Measurements from ENCODE around the gene GMEB2.
A peak's percentile ranks its signal among the peaks of the same experiment; 100 is the strongest.
"Not testable (repeated sequence)": the region's sequence is repeated elsewhere in the genome, so short reads cannot be mapped to it uniquely, and the experiment has no call there.

GMEB2 gene

DNA sequence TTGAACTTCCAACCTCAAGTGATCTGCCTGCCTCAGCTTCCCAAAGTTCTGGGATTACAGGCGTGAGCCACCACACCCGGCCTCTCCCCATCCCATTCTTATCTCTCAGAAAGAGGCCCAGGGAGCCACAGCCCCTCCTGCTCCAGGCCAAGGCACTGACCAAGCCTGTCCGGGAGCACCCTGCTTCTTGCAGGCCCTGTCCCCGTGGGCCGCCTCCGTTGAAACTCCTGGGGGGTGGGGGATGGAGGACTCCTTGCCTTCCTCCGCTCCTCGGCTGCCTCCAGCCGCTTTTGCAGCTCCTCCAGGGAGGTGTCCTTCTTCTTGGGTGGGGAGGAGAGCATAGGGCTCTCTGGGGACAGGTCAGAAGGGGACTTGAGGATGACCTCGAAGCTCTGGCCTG is 16.6 kb upstream of the GMEB2 start:
- no peak overlapping the region for H3K4me3 ChIP-seq (ENCODE audit: low read depth in 1 of 2, low read length in 2 of 2)
- no peaks in the 10 kb centered on the region for H3K27me3 ChIP-seq (ENCODE audit: control insufficient read depth in 1 of 2, insufficient read depth in 2 of 2, low read length in 2 of 2)
- H3K4me1 ChIP-seq (ENCODE audit: insufficient read depth, low read length) = peaks cover 3% of the 10 kb centered on the region
- no peaks in the 10 kb centered on the region for H3K9me3 ChIP-seq (ENCODE audit: low read length)
- no peak overlapping the region for H3K9ac ChIP-seq (ENCODE audit: low read length)
- H3K27ac ChIP-seq (ENCODE audit: low read depth, low read length) = no peak overlapping the region
- no peaks in the 10 kb centered on the region for H3K36me3 ChIP-seq (ENCODE audit: insufficient read depth, low read length)

DNA sequence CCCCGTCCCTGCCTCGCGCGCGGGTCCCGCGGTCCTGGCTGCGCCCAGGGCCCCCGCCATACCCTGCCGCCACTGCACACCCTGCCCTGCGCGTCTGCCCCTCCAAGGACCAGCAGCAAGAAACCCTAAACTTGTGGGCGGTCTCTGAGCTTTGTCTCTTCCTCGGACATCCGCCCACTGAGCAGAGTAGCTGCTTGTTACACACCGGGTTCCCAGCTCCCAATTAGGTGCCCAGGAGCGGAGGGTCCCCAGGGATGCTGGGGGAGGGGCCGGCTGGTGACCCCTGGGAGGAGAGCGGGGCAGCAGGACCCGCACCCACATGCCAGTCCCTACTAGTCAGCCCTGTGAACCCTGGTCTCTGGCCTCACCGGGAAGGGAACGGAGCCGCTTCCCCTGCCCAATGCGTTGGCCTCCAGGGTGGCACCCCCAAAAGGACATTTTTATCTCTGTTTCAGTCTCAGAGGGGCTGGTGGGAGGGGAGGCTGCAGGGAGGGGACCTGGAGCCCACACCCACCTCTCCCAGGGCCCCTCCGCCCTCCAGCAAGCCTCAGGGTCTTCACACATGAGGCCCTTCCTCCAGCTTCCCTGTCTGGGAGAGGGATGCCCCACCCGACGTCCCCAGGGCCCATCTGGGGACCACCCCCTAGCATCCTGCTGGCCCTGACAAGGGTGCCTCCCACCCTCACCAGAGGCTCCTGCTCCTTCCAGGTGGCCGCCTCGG is 15.8 kb upstream of the GMEB2 start:
- no peaks in the 10 kb centered on the region for H3K27me3 ChIP-seq (ENCODE audit: control insufficient read depth in 1 of 2, insufficient read depth in 2 of 2, low read length in 2 of 2)
- no peaks in the 10 kb centered on the region for H3K9me3 ChIP-seq (ENCODE audit: low read length)
- no peak overlapping the region for H3K27ac ChIP-seq (ENCODE audit: low read depth, low read length)
- H3K4me3 ChIP-seq (ENCODE audit: low read depth in 1 of 2, low read length in 2 of 2) = peak overlapping the region; percentile 25 to 35
- no peak overlapping the region for H3K9ac ChIP-seq (ENCODE audit: low read length)
- peaks cover 3% of the 10 kb centered on the region for H3K4me1 ChIP-seq (ENCODE audit: insufficient read depth, low read length)
- no peaks in the 10 kb centered on the region for H3K36me3 ChIP-seq (ENCODE audit: insufficient read depth, low read length)

DNA sequence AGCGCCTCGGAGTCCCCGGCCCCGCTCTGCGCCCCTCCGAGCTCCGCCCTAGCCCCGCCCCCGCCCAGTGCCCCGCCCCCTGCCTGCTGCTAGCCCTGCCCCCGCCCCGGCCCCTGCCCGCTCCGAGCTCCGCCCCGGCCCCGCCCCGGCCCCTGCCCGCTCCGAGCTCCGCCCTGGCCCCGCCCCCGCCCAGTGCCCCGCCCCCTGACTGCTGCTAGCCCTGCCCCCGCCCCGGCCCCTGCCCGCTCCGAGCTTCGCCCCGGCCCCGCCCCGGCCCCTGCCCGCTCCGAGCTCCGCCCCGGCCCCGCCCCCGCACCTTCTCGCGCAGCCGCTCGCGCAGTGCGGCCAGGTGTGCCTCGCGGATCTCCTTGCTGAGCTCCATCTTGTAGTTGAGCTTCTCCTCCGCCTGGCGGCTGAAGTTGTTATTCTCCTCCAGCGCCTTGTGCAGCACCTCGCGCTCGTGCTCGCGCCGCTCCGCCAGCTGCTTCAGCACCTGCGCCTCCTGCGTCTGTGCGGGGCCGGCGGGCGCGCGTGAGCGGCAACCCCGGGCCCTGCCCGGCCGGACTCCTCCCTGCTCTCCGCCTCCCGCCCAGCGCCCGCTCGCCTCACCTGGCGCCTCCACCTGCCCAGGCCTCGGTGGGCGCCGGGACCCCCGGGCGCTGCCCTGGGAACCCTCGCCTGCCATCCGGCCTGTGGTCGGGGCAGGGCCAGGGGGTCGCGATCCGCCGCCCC is 15.1 kb upstream of the GMEB2 start:
- no peak overlapping the region for H3K27ac ChIP-seq (ENCODE audit: low read depth, low read length)
- H3K9me3 ChIP-seq (ENCODE audit: low read length) = no peaks in the 10 kb centered on the region
- H3K9ac ChIP-seq (ENCODE audit: low read length) = no peak overlapping the region
- H3K36me3 ChIP-seq (ENCODE audit: insufficient read depth, low read length) = no peaks in the 10 kb centered on the region
- no peaks in the 10 kb centered on the region for H3K27me3 ChIP-seq (ENCODE audit: control insufficient read depth in 1 of 2, insufficient read depth in 2 of 2, low read length in 2 of 2)
- peak overlapping the region; percentile 26 to 35 for H3K4me3 ChIP-seq (ENCODE audit: low read depth in 1 of 2, low read length in 2 of 2)
- H3K4me1 ChIP-seq (ENCODE audit: insufficient read depth, low read length) = peaks cover 3% of the 10 kb centered on the region

DNA sequence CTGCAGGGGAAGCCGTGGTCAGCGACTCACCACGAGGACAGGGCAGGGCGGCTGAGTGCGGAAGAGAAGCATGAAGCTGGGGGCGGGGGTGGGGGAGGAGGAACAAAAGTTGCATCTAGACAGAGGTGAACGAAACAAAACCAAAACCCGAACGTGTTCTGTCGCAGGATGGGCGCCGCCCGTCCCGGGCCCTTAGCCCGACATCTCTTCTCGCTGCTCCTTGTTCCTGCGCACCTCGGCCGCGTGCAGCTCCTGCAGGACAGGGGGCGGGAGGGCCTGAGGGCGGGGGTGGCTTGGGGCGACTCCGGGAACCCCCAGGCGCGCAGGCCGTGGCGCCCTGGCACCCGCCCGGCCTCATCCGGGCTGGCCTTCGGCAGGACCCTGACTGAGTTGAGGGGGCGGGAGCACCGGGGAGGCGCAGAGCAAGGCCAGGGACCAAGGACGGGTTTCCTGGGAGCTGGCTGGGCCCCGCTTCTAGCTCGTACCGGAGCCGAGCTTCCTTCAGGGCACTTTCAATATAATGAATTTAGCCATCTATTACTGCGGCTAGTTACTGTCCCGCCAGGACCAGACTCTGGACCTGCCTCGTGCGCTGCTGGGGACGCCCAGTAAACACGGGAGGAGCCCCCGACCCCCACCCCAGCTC is 14.4 kb upstream of the GMEB2 start:
- Histone ChIP-seq H3K27me3 (ENCODE audit: control insufficient read depth in 1 of 2, insufficient read depth in 2 of 2, low read length in 2 of 2) (no peaks in the 10 kb centered on the region), H3K36me3 (ENCODE audit: insufficient read depth, low read length) (no peaks in the 10 kb centered on the region), H3K4me3 (ENCODE audit: low read depth in 1 of 2, low read length in 2 of 2) (peak overlapping the region; percentile 26 to 41), H3K9ac (ENCODE audit: low read length) (no peak overlapping the region), H3K27ac (ENCODE audit: low read depth, low read length) (peak overlapping the region; percentile 44), H3K9me3 (ENCODE audit: low read length) (no peaks in the 10 kb centered on the region), H3K4me1 (ENCODE audit: insufficient read depth, low read length) (peaks cover 3% of the 10 kb centered on the region)

DNA sequence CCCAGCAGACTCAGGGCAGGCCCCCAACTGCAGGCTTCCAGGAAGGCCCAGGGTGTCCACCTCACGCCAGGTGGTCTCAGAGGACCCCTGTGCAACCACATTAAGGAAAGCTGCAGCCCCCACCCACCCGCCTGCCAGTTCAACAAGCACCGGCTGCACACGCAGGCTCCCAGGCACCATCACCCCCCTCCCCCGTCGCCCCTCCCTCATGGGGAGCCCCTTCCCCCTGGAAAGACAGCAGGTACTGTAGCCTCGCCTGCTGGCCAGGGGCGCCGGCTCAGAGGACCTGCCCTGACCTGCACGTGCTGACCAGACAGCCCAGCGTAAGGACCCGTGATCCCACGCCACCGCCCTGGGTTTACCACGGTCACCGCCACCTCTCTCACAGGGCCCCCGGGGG is 13.8 kb upstream of the GMEB2 start:
- H3K4me1 ChIP-seq (ENCODE audit: insufficient read depth, low read length); H3K27ac ChIP-seq (ENCODE audit: low read depth, low read length); H3K9ac ChIP-seq (ENCODE audit: low read length); H3K27me3 ChIP-seq (ENCODE audit: control insufficient read depth in 1 of 2, insufficient read depth in 2 of 2, low read length in 2 of 2); H3K36me3 ChIP-seq (ENCODE audit: insufficient read depth, low read length); H3K4me3 ChIP-seq (ENCODE audit: low read depth in 1 of 2, low read length in 2 of 2); H3K9me3 ChIP-seq (ENCODE audit: low read length): not testable (repeated sequence)

DNA sequence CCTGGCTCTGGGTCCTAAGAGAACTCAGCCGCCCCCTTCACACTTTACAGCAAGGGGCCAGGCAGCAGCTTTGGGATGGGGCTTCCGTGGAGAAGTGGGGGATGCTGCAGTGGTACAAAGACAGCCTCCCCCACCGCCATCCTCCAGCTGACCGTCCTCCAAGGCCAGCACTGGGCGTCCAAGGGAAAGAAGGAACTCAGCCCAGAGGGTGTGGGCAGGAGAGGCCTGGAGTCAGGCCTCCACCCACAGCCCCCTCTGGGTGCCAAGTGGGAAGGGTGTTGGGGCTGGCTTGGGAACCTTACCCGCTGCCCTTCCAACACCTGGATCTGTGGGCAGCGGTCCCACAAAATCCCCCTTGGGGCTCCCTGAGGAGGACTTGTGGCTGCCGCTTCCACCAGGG is 13.2 kb upstream of the GMEB2 start:
- Histone ChIP-seq H3K9ac (ENCODE audit: low read length) (no peak overlapping the region), H3K36me3 (ENCODE audit: insufficient read depth, low read length) (no peaks in the 10 kb centered on the region), H3K9me3 (ENCODE audit: low read length) (no peaks in the 10 kb centered on the region), H3K4me3 (ENCODE audit: low read depth in 1 of 2, low read length in 2 of 2) (no peak overlapping the region), H3K27me3 (ENCODE audit: control insufficient read depth in 1 of 2, insufficient read depth in 2 of 2, low read length in 2 of 2) (no peaks in the 10 kb centered on the region), H3K4me1 (ENCODE audit: insufficient read depth, low read length) (peaks cover 3% of the 10 kb centered on the region), H3K27ac (ENCODE audit: low read depth, low read length) (no peak overlapping the region)

DNA sequence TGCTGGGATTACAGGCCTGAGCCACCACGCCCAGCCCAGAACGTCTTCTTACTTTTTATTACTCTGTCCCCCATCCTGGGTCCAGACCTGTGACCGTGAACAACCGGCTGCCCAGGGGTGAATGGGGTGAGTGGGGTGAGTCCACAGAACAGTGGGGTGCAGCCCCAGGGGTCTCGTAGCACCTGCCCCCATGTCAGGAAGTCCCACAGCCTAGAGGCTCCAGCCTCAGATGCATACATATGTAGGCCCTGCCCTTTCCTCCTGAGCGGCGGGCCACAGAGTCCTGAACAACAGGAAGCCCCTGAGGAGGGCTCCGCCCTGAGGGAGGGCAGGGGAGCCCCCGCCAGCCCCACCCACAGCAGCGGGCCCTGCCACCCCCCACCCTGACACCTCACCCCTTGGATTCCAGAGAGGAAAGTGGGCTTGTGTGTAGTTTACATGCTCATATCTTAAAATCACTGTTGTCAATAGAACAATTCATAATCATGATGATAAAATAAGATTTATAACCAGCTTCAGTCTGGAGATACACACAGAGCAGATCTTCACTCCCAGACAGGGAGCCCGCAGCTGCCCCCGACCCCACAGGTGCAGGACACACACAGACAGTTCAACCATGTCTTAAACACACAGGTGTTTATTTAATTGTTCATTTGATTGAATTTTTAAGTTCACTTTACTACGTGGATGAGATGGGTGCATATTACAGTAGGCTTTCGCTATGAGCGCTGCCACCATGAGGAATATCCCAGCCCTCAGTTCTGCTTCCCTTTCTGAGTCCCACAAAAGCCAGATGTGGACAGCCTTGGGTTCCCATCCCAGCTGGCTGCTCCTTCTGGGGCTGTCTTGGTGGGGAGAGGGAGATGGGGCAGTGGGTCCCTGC is 12.4 kb upstream of the GMEB2 start:
- no peak overlapping the region for H3K4me3 ChIP-seq (ENCODE audit: low read depth in 1 of 2, low read length in 2 of 2)
- H3K36me3 ChIP-seq (ENCODE audit: insufficient read depth, low read length) = no peaks in the 10 kb centered on the region
- H3K9me3 ChIP-seq (ENCODE audit: low read length) = no peaks in the 10 kb centered on the region
- no peak overlapping the region for H3K27ac ChIP-seq (ENCODE audit: low read depth, low read length)
- no peak overlapping the region for H3K9ac ChIP-seq (ENCODE audit: low read length)
- no peaks in the 10 kb centered on the region for H3K27me3 ChIP-seq (ENCODE audit: control insufficient read depth in 1 of 2, insufficient read depth in 2 of 2, low read length in 2 of 2)
- H3K4me1 ChIP-seq (ENCODE audit: insufficient read depth, low read length) = peaks cover 3% of the 10 kb centered on the region

DNA sequence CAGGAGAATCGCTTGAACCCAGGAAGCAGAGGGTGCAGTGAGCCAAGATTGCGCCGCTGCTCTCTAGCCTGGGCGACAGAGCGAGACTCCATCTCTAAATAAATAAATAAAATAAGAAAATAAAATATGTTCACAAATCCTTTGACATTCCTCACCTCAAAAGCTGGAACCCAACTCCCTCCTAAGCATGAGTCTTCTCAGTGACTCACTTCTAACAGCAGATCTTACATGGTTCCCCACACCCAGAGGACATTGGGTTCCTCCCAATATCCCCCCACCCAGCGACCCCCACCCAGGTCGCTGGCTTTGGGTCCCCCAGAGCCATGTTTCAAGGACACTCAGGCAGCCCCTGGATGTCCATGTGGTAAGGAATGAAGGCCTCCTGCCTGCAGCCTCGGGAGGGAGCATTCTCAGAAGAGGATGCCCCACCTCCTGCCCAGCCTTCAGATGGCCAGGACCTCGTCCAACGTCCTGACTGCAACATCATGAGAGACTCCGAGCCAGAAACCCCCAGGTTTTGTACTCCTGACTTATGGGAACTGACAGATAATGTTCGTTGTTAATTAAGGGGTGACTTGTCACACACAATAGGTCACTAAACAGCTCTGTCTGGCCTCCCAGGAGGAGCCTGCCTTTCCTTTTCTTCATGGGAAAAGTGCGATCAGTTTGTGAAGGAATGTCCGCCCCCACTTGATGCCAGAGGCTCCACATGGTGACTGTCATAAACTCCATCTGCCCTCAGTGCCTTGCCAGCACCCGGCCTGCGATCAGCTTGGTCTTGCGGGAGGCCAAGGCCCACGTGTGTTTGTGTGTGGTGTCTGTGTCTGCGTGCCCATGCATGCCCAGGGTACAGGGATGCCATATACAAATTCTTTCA is 10.1 kb upstream of the GMEB2 start:
- H3K27me3 ChIP-seq (ENCODE audit: control insufficient read depth in 1 of 2, insufficient read depth in 2 of 2, low read length in 2 of 2) = no peaks in the 10 kb centered on the region
- H3K27ac ChIP-seq (ENCODE audit: low read depth, low read length) = no peak overlapping the region
- no peak overlapping the region for H3K4me3 ChIP-seq (ENCODE audit: low read depth in 1 of 2, low read length in 2 of 2)
- H3K9ac ChIP-seq (ENCODE audit: low read length) = no peak overlapping the region
- H3K4me1 ChIP-seq (ENCODE audit: insufficient read depth, low read length) = no peaks in the 10 kb centered on the region
- no peaks in the 10 kb centered on the region for H3K9me3 ChIP-seq (ENCODE audit: low read length)
- H3K36me3 ChIP-seq (ENCODE audit: insufficient read depth, low read length) = no peaks in the 10 kb centered on the region

DNA sequence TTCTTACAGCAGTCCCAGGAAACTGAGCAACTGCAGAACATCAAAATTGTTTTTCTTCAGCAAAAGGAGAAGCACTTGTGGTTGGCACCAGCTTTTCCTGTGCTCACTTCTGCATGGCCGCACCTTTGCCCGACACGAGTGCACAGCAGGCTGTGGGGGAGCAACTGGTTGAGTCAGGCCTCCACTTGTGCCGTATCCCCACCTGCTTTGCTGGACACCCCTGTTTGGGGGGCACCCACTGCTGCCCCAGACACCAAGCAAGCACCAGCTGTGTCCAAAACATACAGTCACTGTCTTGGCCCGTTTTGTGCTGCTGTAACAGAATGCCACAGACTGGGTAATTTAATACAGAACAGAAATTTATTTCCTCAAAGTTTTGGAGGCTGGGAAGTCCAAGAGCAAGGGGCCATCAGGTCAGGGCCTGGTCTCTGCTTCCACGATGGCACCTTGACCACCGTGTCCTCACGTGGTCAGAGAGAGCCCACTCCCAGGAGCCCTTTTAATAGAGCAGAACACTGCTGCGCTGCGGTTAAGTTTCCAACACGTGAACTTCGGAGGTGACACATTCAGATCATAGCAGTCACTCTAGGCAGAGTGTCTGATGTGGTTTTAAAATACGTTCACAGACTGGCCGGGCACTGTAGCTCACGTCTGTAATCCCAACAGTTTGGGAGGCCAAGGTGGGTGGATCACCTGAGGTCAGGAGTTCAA is 8.7 kb upstream of the GMEB2 start:
- H3K9ac ChIP-seq (ENCODE audit: low read length) = no peak overlapping the region
- no peaks in the 10 kb centered on the region for H3K4me1 ChIP-seq (ENCODE audit: insufficient read depth, low read length)
- no peak overlapping the region for H3K4me3 ChIP-seq (ENCODE audit: low read depth in 1 of 2, low read length in 2 of 2)
- no peaks in the 10 kb centered on the region for H3K27me3 ChIP-seq (ENCODE audit: control insufficient read depth in 1 of 2, insufficient read depth in 2 of 2, low read length in 2 of 2)
- H3K36me3 ChIP-seq (ENCODE audit: insufficient read depth, low read length) = no peaks in the 10 kb centered on the region
- no peaks in the 10 kb centered on the region for H3K9me3 ChIP-seq (ENCODE audit: low read length)
- no peak overlapping the region for H3K27ac ChIP-seq (ENCODE audit: low read depth, low read length)

DNA sequence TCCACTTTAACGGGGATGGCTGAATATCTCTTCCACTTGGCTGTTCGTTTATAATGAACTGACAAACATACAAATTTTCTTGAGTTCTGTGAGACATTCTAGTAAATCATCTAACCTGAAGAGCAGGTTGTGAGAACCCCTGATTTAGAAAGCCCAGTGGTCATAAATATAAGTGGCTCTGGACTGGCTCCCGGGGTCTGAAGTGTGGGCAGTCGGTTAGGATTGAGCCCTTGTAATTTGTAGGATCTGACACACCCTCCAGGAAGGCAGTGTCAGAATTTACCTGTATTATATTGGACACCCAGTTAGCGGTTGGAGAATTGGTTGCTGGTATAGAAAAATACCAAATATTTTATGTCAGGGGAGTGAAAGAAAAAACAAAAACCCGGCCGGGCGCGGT is 6.8 kb upstream of the GMEB2 start:
- Histone ChIP-seq H3K27me3 (ENCODE audit: control insufficient read depth in 1 of 2, insufficient read depth in 2 of 2, low read length in 2 of 2) (no peaks in the 10 kb centered on the region), H3K4me1 (ENCODE audit: insufficient read depth, low read length) (peaks cover 2% of the 10 kb centered on the region), H3K27ac (ENCODE audit: low read depth, low read length) (no peak overlapping the region), H3K36me3 (ENCODE audit: insufficient read depth, low read length) (no peaks in the 10 kb centered on the region), H3K9me3 (ENCODE audit: low read length) (no peaks in the 10 kb centered on the region), H3K4me3 (ENCODE audit: low read depth in 1 of 2, low read length in 2 of 2) (no peak overlapping the region), H3K9ac (ENCODE audit: low read length) (no peak overlapping the region)
